ENCODE data around the gene NISCH. TPM values are rescaled to one million over a fixed set of nuclear protein-coding genes. Genes with fewer than 3 reads are reported as not detected.

NISCH gene
- total and polyA plus RNA-seq, 2 experiments from 2014 or later = 18.4 to 76.4 TPM

DNA sequence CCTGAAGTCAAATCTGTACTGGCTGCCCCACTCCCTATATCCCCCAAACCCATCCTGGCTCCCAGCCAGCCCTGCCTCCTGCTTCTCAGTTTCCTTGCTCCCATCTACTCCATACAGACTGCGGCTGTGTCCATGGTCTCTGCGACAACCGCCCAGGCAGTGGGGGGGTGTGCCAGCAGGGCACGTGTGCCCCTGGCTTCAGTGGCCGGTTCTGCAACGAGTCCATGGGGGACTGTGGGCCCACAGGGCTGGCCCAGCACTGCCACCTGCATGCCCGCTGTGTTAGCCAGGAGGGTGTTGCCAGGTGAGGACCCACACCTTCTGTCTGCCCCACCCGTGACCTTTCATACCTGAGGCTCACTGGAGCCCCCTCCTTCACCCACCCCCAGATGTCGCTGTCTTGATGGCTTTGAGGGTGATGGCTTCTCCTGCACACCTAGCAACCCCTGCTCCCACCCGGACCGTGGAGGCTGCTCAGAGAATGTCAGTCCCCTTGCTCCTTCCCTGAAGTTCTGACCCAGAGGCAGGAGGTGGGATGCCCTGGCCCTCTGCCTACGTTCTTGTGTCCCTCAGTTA, 54.4 kb downstream of the NISCH start:
- no peak overlapping the region for H3K4me3 Mint-ChIP-seq
- Histone ChIP-seq H2AFZ (no peak overlapping the region), H3K27ac (ENCODE audit: low read depth) (no peak overlapping the region), H3K4me1 (ENCODE audit: insufficient read depth) (no peaks in the 10 kb centered on the region), H3F3A (replicated peaks; ENCODE audit: low read depth) (no peaks in the 10 kb centered on the region), H3K4me3 (no peak overlapping the region), H3K79me2 (replicated peaks; ENCODE audit: insufficient read depth) (no peaks in the 10 kb centered on the region), H4K20me1 (replicated peaks; ENCODE audit: insufficient read depth) (no peaks in the 10 kb centered on the region), H3K4me2 (no peak overlapping the region), H3K27me3 (ENCODE audit: insufficient read depth) (no peaks in the 10 kb centered on the region), H3K36me3 (ENCODE audit: insufficient read depth) (no peaks in the 10 kb centered on the region), H3K9me2 (ENCODE audit: insufficient read depth) (no peaks in the 10 kb centered on the region)
- peaks cover 2% of the 10 kb centered on the region; the same call in 2 of the 3 replicates for H3K4me1 Mint-ChIP-seq
- TF ChIP-seq, protein P1, sequence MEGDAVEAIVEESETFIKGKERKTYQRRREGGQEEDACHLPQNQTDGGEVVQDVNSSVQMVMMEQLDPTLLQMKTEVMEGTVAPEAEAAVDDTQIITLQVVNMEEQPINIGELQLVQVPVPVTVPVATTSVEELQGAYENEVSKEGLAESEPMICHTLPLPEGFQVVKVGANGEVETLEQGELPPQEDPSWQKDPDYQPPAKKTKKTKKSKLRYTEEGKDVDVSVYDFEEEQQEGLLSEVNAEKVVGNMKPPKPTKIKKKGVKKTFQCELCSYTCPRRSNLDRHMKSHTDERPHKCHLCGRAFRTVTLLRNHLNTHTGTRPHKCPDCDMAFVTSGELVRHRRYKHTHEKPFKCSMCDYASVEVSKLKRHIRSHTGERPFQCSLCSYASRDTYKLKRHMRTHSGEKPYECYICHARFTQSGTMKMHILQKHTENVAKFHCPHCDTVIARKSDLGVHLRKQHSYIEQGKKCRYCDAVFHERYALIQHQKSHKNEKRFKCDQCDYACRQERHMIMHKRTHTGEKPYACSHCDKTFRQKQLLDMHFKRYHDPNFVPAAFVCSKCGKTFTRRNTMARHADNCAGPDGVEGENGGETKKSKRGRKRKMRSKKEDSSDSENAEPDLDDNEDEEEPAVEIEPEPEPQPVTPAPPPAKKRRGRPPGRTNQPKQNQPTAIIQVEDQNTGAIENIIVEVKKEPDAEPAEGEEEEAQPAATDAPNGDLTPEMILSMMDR (conservative IDR thresholded peaks at IDR 0.05; ENCODE audit: low read depth in 2 of 2) = peak in 1 of 2 experiments; percentile 29; a peak in 2 of 4 replicates
- TF ChIP-seq STAT1 (IDR thresholded peaks at IDR 0.05; ENCODE audit: unreplicated experiment) = no peak
- TF ChIP-seq EZH2 (IDR thresholded peaks at IDR 0.05; ENCODE audit: low read depth, unreplicated experiment) = no peak
- no peak for TF ChIP-seq EZH2phosphoT487 (IDR thresholded peaks at IDR 0.05; ENCODE audit: unreplicated experiment)
- TF ChIP-seq, protein P2, sequence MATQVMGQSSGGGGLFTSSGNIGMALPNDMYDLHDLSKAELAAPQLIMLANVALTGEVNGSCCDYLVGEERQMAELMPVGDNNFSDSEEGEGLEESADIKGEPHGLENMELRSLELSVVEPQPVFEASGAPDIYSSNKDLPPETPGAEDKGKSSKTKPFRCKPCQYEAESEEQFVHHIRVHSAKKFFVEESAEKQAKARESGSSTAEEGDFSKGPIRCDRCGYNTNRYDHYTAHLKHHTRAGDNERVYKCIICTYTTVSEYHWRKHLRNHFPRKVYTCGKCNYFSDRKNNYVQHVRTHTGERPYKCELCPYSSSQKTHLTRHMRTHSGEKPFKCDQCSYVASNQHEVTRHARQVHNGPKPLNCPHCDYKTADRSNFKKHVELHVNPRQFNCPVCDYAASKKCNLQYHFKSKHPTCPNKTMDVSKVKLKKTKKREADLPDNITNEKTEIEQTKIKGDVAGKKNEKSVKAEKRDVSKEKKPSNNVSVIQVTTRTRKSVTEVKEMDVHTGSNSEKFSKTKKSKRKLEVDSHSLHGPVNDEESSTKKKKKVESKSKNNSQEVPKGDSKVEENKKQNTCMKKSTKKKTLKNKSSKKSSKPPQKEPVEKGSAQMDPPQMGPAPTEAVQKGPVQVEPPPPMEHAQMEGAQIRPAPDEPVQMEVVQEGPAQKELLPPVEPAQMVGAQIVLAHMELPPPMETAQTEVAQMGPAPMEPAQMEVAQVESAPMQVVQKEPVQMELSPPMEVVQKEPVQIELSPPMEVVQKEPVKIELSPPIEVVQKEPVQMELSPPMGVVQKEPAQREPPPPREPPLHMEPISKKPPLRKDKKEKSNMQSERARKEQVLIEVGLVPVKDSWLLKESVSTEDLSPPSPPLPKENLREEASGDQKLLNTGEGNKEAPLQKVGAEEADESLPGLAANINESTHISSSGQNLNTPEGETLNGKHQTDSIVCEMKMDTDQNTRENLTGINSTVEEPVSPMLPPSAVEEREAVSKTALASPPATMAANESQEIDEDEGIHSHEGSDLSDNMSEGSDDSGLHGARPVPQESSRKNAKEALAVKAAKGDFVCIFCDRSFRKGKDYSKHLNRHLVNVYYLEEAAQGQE (IDR thresholded peaks at IDR 0.05; ENCODE audit: unreplicated experiment) = no peak
- TF ChIP-seq JUNB (IDR thresholded peaks at IDR 0.05; ENCODE audit: unreplicated experiment) = no peak
- TF ChIP-seq NANOG (IDR thresholded peaks at IDR 0.05; ENCODE audit: borderline replicate concordance) = no peak
- no peaks in the 10 kb centered on the region; the same call in 2 of the 3 replicates for H3K9me3 Mint-ChIP-seq
- no peaks in the 10 kb centered on the region for H3K36me3 Mint-ChIP-seq (ENCODE audit: low read depth)
- DNase-seq (ENCODE audit: low spot score) (no peak), ATAC-seq (no peak)
- no peak overlapping the region for H3K27ac Mint-ChIP-seq
- H3K27me3 Mint-ChIP-seq (ENCODE audit: insufficient read depth, low read depth, poor library complexity) = peaks cover 11% of the 10 kb centered on the region

DNA sequence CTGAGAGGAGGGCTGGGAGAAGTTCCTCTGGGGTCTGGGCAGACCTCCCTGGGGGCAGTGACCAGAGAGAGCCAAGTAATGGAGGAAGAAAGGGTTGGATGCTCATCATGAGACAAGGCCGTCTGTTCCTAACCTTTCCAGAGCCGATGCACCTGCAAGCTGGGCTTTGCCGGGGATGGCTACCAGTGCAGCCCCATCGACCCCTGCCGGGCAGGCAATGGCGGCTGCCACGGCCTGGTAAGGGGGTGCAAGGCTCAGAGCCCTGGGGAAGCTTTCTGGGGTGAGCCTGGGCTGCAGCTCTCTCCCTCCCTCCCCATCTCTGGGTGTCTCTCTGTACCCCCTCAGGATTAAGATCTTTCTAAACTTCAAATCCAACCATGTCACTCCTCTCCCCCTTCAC, 56.1 kb downstream of the NISCH start:
- Mint-ChIP-seq H3K4me1 (peaks cover 2% of the 10 kb centered on the region; the same call in 2 of the 3 replicates), H3K9me3 (no peaks in the 10 kb centered on the region; the same call in 2 of the 3 replicates), H3K27me3 (ENCODE audit: insufficient read depth, low read depth, poor library complexity) (peaks cover 12% of the 10 kb centered on the region), H3K4me3 (no peak overlapping the region), H3K27ac (no peak overlapping the region), H3K36me3 (ENCODE audit: low read depth) (no peaks in the 10 kb centered on the region)
- Histone ChIP-seq H3K9me2 (ENCODE audit: insufficient read depth) (no peaks in the 10 kb centered on the region), H3F3A (replicated peaks; ENCODE audit: low read depth) (no peaks in the 10 kb centered on the region), H3K27ac (ENCODE audit: low read depth) (no peak overlapping the region), H3K4me2 (no peak overlapping the region), H3K4me1 (ENCODE audit: insufficient read depth) (no peaks in the 10 kb centered on the region), H3K4me3 (no peak overlapping the region), H3K27me3 (ENCODE audit: insufficient read depth) (no peaks in the 10 kb centered on the region), H2AFZ (no peak overlapping the region), H4K20me1 (replicated peaks; ENCODE audit: insufficient read depth) (no peaks in the 10 kb centered on the region), H3K79me2 (replicated peaks; ENCODE audit: insufficient read depth) (no peaks in the 10 kb centered on the region), H3K36me3 (ENCODE audit: insufficient read depth) (no peaks in the 10 kb centered on the region)
- no peak for TF ChIP-seq EZH2phosphoT487 (IDR thresholded peaks at IDR 0.05; ENCODE audit: unreplicated experiment)
- ATAC-seq (no peak), DNase-seq (ENCODE audit: low spot score) (no peak)

Measured in GM23338 (cell line).